IMR-90 (cell line): ENCODE data around the gene PRKCE. TPM values are rescaled to one million over a fixed set of nuclear protein-coding genes. Genes with fewer than 3 reads are reported as not detected.

Source experiments
- ATAC-seq: fragments of 200-7000 bp; cut with Tn5 transposase; 2 replicates; pipeline ENCODE4 v1.9.1; 2020; ENCODE audit warnings: low read depth, mild to moderate bottlenecking, moderate library complexity
- BruUV-seq: library from RNA; stranded (reverse); fragments of 400-500 nt; replicated peaks from 2 replicates; lab custom pipeline; 2021; lab: Mats Ljungman, UMichigan
- CTCF ChIA-PET: fragments of 300-600 bp; formaldehyde crosslinking; extraction: SDS; loops from one replicate; lab custom pipeline; 2021; ENCODE audit warnings: antibody characterized with exemption; lab: Yijun Ruan, JAX
- POLR2A ChIA-PET: fragments of 300-600 bp; sonication (Branson Sonifier 250); formaldehyde crosslinking; loops from one replicate; lab custom pipeline; 2022; ENCODE audit warnings: antibody characterized with exemption; ENCODE audit not compliant: unreplicated experiment; lab: Charles Lee
- DNase-seq: peaks from one replicate; pipeline ENCODE4 v3.0.0; 2013
- H2AFZ ChIP-seq: replicated peaks from 2 replicates; pipeline ENCODE3; 2013; ENCODE audit warnings: low read length, mild to moderate bottlenecking; ENCODE audit not compliant: poor library complexity
- H2AK5ac ChIP-seq: 2 replicates; pipeline ENCODE4 v1.6.1; 2013; ENCODE audit warnings: low read depth, low read length, inconsistent platforms
- H2AK9ac ChIP-seq: replicated peaks from 2 replicates; pipeline ENCODE3; 2013; ENCODE audit warnings: mild to moderate bottlenecking, low read depth, low read length, moderate library complexity; ENCODE audit not compliant: poor library complexity
- H2BK120ac ChIP-seq: 2 replicates; pipeline ENCODE4 v1.6.1; 2013; ENCODE audit warnings: low read depth, low read length, inconsistent platforms
- H2BK15ac ChIP-seq: 3 replicates; pipeline ENCODE4 v1.6.1; 2013; ENCODE audit warnings: low read depth, low read length, inconsistent platforms
- H2BK20ac ChIP-seq: 2 replicates; pipeline ENCODE4 v1.6.1; 2013; ENCODE audit warnings: low read depth, mild to moderate bottlenecking, inconsistent platforms, low read length, moderate library complexity
- H2BK5ac ChIP-seq: 2 replicates; pipeline ENCODE4 v1.6.1; 2013; ENCODE audit warnings: mild to moderate bottlenecking, low read depth, low read length, inconsistent platforms; ENCODE audit not compliant: poor library complexity, severe bottlenecking
- H3K14ac ChIP-seq: replicated peaks from 2 replicates; pipeline ENCODE4 v1.6.1; 2013; ENCODE audit warnings: low read depth, low read length, inconsistent platforms
- H3K18ac ChIP-seq: 2 replicates; pipeline ENCODE4 v1.6.1; 2013; ENCODE audit warnings: low read depth, low read length, control low read depth
- H3K23ac ChIP-seq: 2 replicates; pipeline ENCODE4 v1.6.1; 2013; ENCODE audit warnings: low read depth, low read length, inconsistent platforms
- H3K27ac ChIP-seq: 2 replicates; pipeline ENCODE4 v1.5.1; 2013; ENCODE audit warnings: mild to moderate bottlenecking, control low read depth, low read length; ENCODE audit not compliant: insufficient read depth
- H3K27me3 ChIP-seq: 2 replicates; pipeline ENCODE4 v1.6.1; 2013; ENCODE audit warnings: low read length; ENCODE audit not compliant: control insufficient read depth, insufficient read depth
- H3K36me3 ChIP-seq: 2 replicates; pipeline ENCODE4 v1.6.1; 2013; ENCODE audit warnings: low read length, mixed read lengths; ENCODE audit not compliant: control insufficient read depth, insufficient read depth
- H3K4ac ChIP-seq: 2 replicates; pipeline ENCODE4 v1.6.1; 2013; ENCODE audit warnings: low read depth, low read length, inconsistent platforms
- H3K4me1 ChIP-seq: 2 replicates; pipeline ENCODE4 v1.6.1; 2013; ENCODE audit warnings: low read length, mixed read lengths; ENCODE audit not compliant: control insufficient read depth, insufficient read depth
- H3K4me2 ChIP-seq: 2 replicates; pipeline ENCODE4 v1.6.1; 2013; ENCODE audit warnings: low read depth, mild to moderate bottlenecking, control low read depth, low read length, moderate library complexity
- H3K4me3 ChIP-seq: 2 replicates; pipeline ENCODE4 v1.5.1; 2013; ENCODE audit warnings: low read depth, mild to moderate bottlenecking, control low read depth, low read length, moderate library complexity; ENCODE audit not compliant: insufficient read depth
- H3K56ac ChIP-seq: 2 replicates; pipeline ENCODE4 v1.6.1; 2013; ENCODE audit warnings: low read length, inconsistent platforms; ENCODE audit not compliant: insufficient read depth; ENCODE audit errors: extremely low read depth
- H3K79me1 ChIP-seq, 2 experiments: 2 replicates each; pipeline ENCODE4 v1.6.1; 2013; ENCODE audit warnings: low read length in 2 of 2, inconsistent platforms in 1 of 2, low read depth in 1 of 2
- H3K9ac ChIP-seq: 2 replicates; pipeline ENCODE4 v1.6.1; 2013; ENCODE audit warnings: low read depth, low read length, control low read depth
- H3K9me1 ChIP-seq: 2 replicates; pipeline ENCODE4 v1.6.1; 2013; ENCODE audit warnings: low read length, inconsistent platforms; ENCODE audit not compliant: insufficient read depth
- H3K9me3 ChIP-seq: 2 replicates; pipeline ENCODE4 v1.6.1; 2013; ENCODE audit warnings: low read length; ENCODE audit not compliant: control insufficient read depth, insufficient read depth
- H4K20me1 ChIP-seq: 2 replicates; pipeline ENCODE4 v1.6.1; 2013; ENCODE audit warnings: low read length, inconsistent platforms; ENCODE audit not compliant: insufficient read depth
- H4K5ac ChIP-seq: 2 replicates; pipeline ENCODE4 v1.6.1; 2013; ENCODE audit warnings: mild to moderate bottlenecking, low read depth, low read length, control low read depth
- H4K8ac ChIP-seq, 2 experiments: 2 replicates each; pipeline ENCODE4 v1.6.1; 2013; ENCODE audit warnings: low read depth in 2 of 2, low read length in 2 of 2, control low read depth in 1 of 2, inconsistent platforms in 1 of 2
- H4K91ac ChIP-seq: 2 replicates; pipeline ENCODE4 v1.6.1; 2013; ENCODE audit warnings: low read depth, low read length, inconsistent platforms; ENCODE audit not compliant: insufficient read depth
- BHLHE40 ChIP-seq: fragments of 150-350 bp; IDR thresholded peaks from 2 replicates; pipeline ENCODE4 v1.6.1; 2016; ENCODE audit warnings: mild to moderate bottlenecking, low read depth, low read length
- MAFK ChIP-seq: IDR thresholded peaks from 2 replicates; pipeline ENCODE4 v1.6.1; 2012; ENCODE audit warnings: low read depth, low read length, improper control_type of control experiment
- POLR2A ChIP-seq: IDR thresholded peaks from 2 replicates; pipeline ENCODE4 v1.6.1; 2012; ENCODE audit warnings: mild to moderate bottlenecking, low read depth, low read length
- RCOR1 ChIP-seq: IDR thresholded peaks from 2 replicates; pipeline ENCODE4 v1.6.1; 2012; ENCODE audit warnings: mild to moderate bottlenecking, low read length, improper control_type of control experiment; ENCODE audit not compliant: insufficient replicate concordance
- WGBS, 2 experiments: methylation state at CpG; one replicate each; pipeline versions ENCODE4 v1.1.5 to v1.1.7; 2013; ENCODE audit warnings: missing lambda C conversion rate in 2 of 2; ENCODE audit not compliant: insufficient read length in 1 of 2; ENCODE audit errors: extremely low coverage in 2 of 2; 5-methylcytosine and 5-hydroxymethylcytosine counted together
- dilution Hi-C: fragments of 300-500 bp; cut with HindIII; formaldehyde crosslinking; loops from one replicate; pipeline ENCODE4 v1.14.3; 2018; ENCODE audit warnings: low sequenced_read_pairs; ENCODE audit not compliant: unreplicated experiment
- in situ Hi-C: fragments of 300-500 bp; cut with MboI; formaldehyde crosslinking; loops from 3 replicates; pipeline ENCODE4 v1.14.3; 2019; ENCODE audit warnings: low sequenced_read_pairs, inconsistent platforms, mixed read lengths
- intact Hi-C: fragments of 100-400 bp; cut with micrococcal nuclease; formaldehyde crosslinking; loops from 2 replicates; pipeline ENCODE4 v1.10.0; 2022
- polyA plus RNA-seq, 3 experiments: library from polyadenylated mRNA; depleted of rRNA; stranded (reverse); fragments of >200 nt; gene quantifications; 2 replicates each; pipeline ENCODE4 v1.2.3, GENCODE V29; 2012; ENCODE audit warnings: low replicate concordance in 1 of 3
- total RNA-seq: library from RNA; depleted of rRNA; stranded (reverse); fragments of >200 nt; gene quantifications from 2 replicates; pipeline ENCODE4 v1.2.3, GENCODE V29; 2012

PRKCE gene
- total and polyA plus RNA-seq, 2 of the 4 experiments (the other 2 are of a cell fraction) = 8.1 to 32.4 TPM

DNA sequence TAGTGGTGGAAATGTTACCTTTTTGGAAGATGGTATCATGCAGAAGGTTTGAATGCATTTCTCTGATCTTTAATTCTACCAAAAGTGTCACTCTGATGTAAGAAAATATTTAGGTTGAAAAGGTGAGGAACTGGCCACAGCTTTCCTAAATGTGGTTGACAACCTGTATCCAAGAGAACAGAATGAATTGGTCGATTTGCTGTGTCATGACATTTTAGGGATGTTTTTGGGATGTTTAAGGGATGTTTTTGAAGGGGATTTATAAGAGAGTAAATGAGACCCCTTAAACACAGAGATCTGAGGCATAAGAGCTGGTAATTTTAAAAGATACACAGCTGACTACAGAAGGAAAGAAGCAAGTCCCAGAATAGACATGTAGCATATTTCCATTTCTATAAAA lies 375.0 kb downstream of the PRKCE start:
- Histone ChIP-seq H2AK9ac (no peak overlapping the region), H3K9me3 (no peaks in the 10 kb centered on the region), H3K27me3 (no peaks in the 10 kb centered on the region), H3K9me1 (no peaks in the 10 kb centered on the region), H3K14ac (no peak overlapping the region), H4K5ac (no peak overlapping the region), H3K79me1 (no peaks in the 10 kb centered on the region; a peak in 1 of 4 replicates), H3K9ac (no peak overlapping the region), H3K56ac (no peak overlapping the region), H2BK5ac (no peak overlapping the region), H2AK5ac (no peak overlapping the region), H3K23ac (no peak overlapping the region), H3K27ac (no peak overlapping the region), H3K4me3 (no peak overlapping the region), H3K4ac (no peak overlapping the region), H3K4me2 (no peak overlapping the region), H3K18ac (no peak overlapping the region), H2BK20ac (no peak overlapping the region), H3K4me1 (peaks cover 5% of the 10 kb centered on the region), H2BK15ac (no peak overlapping the region), H4K91ac (no peak overlapping the region), H2BK120ac (no peak overlapping the region), H4K20me1 (no peaks in the 10 kb centered on the region), H2AFZ (no peak overlapping the region), H3K36me3 (peaks cover 4% of the 10 kb centered on the region), H4K8ac (no peak overlapping the region)
- dilution Hi-C loops (no loop called here), in situ Hi-C loops (no loop called here), intact Hi-C loops (no loop called here)
- TF ChIP-seq RCOR1 (no peak), BHLHE40 (no peak), MAFK (peak; percentile 46), POLR2A (no peak)
- ChIA-PET POLR2A (no interaction called here), CTCF (no interaction called here)
- BruUV-seq = no TSS peak
- no CpG with 5 or more reads among the region's 1 CpG for WGBS, 2 experiments
- ATAC-seq (no peak), DNase-seq (no peak)
